Liver (tissue), 9 donors: ENCODE measurements around the gene SAMD4A. TPM values are rescaled to one million over a fixed set of nuclear protein-coding genes. Genes with fewer than 3 reads are reported as not detected.

ENCODE experiments used
- DNase-seq: peaks from one replicate; pipeline ENCODE4 v3.0.0-alpha.2; 2017; ENCODE audit warnings: low spot score
- H3K27ac ChIP-seq, 2 donors: one replicate each; pipeline ENCODE4 v1.7.0; 2013; ENCODE audit warnings: inconsistent platforms in 2 of 2, low read length in 2 of 2, control low read depth in 1 of 2, low read depth in 1 of 2, mild to moderate bottlenecking in 1 of 2
- H3K27me3 ChIP-seq, 4 donors: one replicate each; pipeline versions ENCODE4 v1.6.1 to v1.7.0; 2013; ENCODE audit warnings: low read length in 3 of 4, inconsistent platforms in 1 of 4, mild to moderate bottlenecking in 1 of 4, moderate library complexity in 1 of 4; ENCODE audit not compliant: control insufficient read depth in 4 of 4, insufficient read depth in 4 of 4
- H3K36me3 ChIP-seq, 4 donors: one replicate each; pipeline versions ENCODE4 v1.6.1 to v1.7.0; 2013; ENCODE audit warnings: low read length in 3 of 4, mild to moderate bottlenecking in 3 of 4, low read depth in 1 of 4, moderate library complexity in 1 of 4; ENCODE audit not compliant: control insufficient read depth in 4 of 4, insufficient read depth in 3 of 4
- H3K4me1 ChIP-seq, 4 donors: one replicate each; pipeline versions ENCODE4 v1.6.1 to v1.7.0; 2013; ENCODE audit warnings: low read length in 3 of 4, mild to moderate bottlenecking in 3 of 4, moderate library complexity in 1 of 4; ENCODE audit not compliant: control insufficient read depth in 4 of 4, insufficient read depth in 4 of 4
- H3K4me3 ChIP-seq, 3 donors: one replicate each; pipeline versions ENCODE4 v1.6.1 to v1.7.0; 2013; ENCODE audit warnings: low read length in 3 of 3, control low read depth in 1 of 3, low read depth in 1 of 3, mild to moderate bottlenecking in 1 of 3
- H3K9ac ChIP-seq, 2 donors: one replicate each; pipeline ENCODE4 v1.7.0; 2013; ENCODE audit warnings: low read length in 2 of 2, mild to moderate bottlenecking in 2 of 2, moderate library complexity in 2 of 2, control low read depth in 1 of 2, low read depth in 1 of 2
- H3K9me3 ChIP-seq, 4 donors: one replicate each; pipeline versions ENCODE4 v1.6.1 to v1.7.0; 2013; ENCODE audit warnings: low read length in 3 of 4; ENCODE audit not compliant: control insufficient read depth in 4 of 4
- EGR1 ChIP-seq, 2 donors: IDR thresholded peaks; 2 replicates each; pipeline ENCODE4 v1.6.1; 2016 to 2018; ENCODE audit warnings: antibody characterized with exemption in 2 of 2, low read depth in 2 of 2
- FOXA1 ChIP-seq: IDR thresholded peaks from 2 replicates; pipeline ENCODE4 v1.6.1; 2016; ENCODE audit warnings: antibody characterized with exemption
- FOXA2 ChIP-seq: IDR thresholded peaks from 2 replicates; pipeline ENCODE4 v1.6.1; 2016; ENCODE audit warnings: antibody characterized with exemption
- GABPA ChIP-seq, 2 donors: IDR thresholded peaks in 1 of 2; conservative IDR thresholded peaks in 1 of 2; 2 replicates each; pipeline ENCODE4 v1.6.1; 2016; ENCODE audit warnings: antibody characterized with exemption in 2 of 2, mild to moderate bottlenecking in 1 of 2, moderate library complexity in 1 of 2
- HNF4A ChIP-seq, 2 donors: conservative IDR thresholded peaks; 2 replicates each; pipeline ENCODE4 v1.6.1; 2016; ENCODE audit warnings: antibody characterized with exemption in 2 of 2, mild to moderate bottlenecking in 2 of 2
- HNF4G ChIP-seq: IDR thresholded peaks from 2 replicates; pipeline ENCODE4 v1.6.1; 2016; ENCODE audit warnings: antibody characterized with exemption
- JUND ChIP-seq, 2 donors: IDR thresholded peaks; 2 replicates each; pipeline ENCODE4 v1.6.1; 2016; ENCODE audit warnings: antibody characterized with exemption in 2 of 2
- NR2F2 ChIP-seq: IDR thresholded peaks from 2 replicates; pipeline ENCODE4 v1.6.1; 2016; ENCODE audit warnings: antibody characterized with exemption
- RAD21 ChIP-seq, 2 donors: IDR thresholded peaks; 2 replicates each; pipeline ENCODE4 v1.6.1; 2016; ENCODE audit warnings: antibody characterized with exemption in 2 of 2, mild to moderate bottlenecking in 2 of 2
- RXRA ChIP-seq, 2 donors: IDR thresholded peaks; 2 replicates each; pipeline ENCODE4 v1.6.1; 2017 to 2018; ENCODE audit warnings: antibody characterized with exemption in 2 of 2, mild to moderate bottlenecking in 1 of 2
- SP1 ChIP-seq: IDR thresholded peaks from 2 replicates; pipeline ENCODE4 v1.6.1; 2018; ENCODE audit warnings: antibody characterized with exemption, mild to moderate bottlenecking
- TAF1 ChIP-seq: conservative IDR thresholded peaks from 2 replicates; pipeline ENCODE4 v1.6.1; 2016; ENCODE audit warnings: antibody characterized with exemption, mild to moderate bottlenecking
- YY1 ChIP-seq: IDR thresholded peaks from 2 replicates; pipeline ENCODE4 v1.6.1; 2016; ENCODE audit warnings: antibody characterized with exemption, mild to moderate bottlenecking
- WGBS: extraction: QIAGEN DNeasy Blood & Tissue Kit; methylation state at CpG from one replicate; pipeline ENCODE4 v1.1.7; 2013; 5-methylcytosine and 5-hydroxymethylcytosine counted together
- polyA plus RNA-seq, 2 donors: library from polyadenylated mRNA; stranded (reverse) in 1 of 2; unstranded in 1 of 2; fragments of 200-250 nt in 1 of 2; fragments of >200 nt in 1 of 2; fragmentation: Nextera tagmentation in 1 of 2; extraction: Ambion mirVana in 1 of 2; gene quantifications; one replicate each; pipeline versions ENCODE4 v1.2.1 to v1.2.3, GENCODE V29; 2013 to 2015
- total RNA-seq, 2 donors: library from RNA; depleted of rRNA; stranded (reverse); fragments of >200 nt; gene quantifications; one replicate each; pipeline ENCODE4 v1.2.3, GENCODE V29; 2014
- TF ChIP-seq, protein P1 (sequence below): IDR thresholded peaks from 2 replicates; pipeline ENCODE4 v1.6.1; 2016; ENCODE audit warnings: antibody characterized with exemption
- TF ChIP-seq, protein P2 (sequence below): IDR thresholded peaks from 2 replicates; pipeline ENCODE4 v1.6.1; 2016; ENCODE audit warnings: antibody characterized with exemption
- TF ChIP-seq, protein P3 (sequence below): IDR thresholded peaks from 2 replicates; pipeline ENCODE4 v1.6.1; 2016; ENCODE audit warnings: antibody characterized with exemption, mild to moderate bottlenecking
- TF ChIP-seq, protein P4 (sequence below): fragments of 150-350 bp; IDR thresholded peaks from 2 replicates; pipeline ENCODE4 v1.5.1; 2017; ENCODE audit warnings: improper control_type of control experiment, low read depth, low read length; ENCODE audit not compliant: missing input control
- TF ChIP-seq, protein P5 (sequence below): IDR thresholded peaks from 2 replicates; pipeline ENCODE4 v1.6.1; 2016; ENCODE audit warnings: antibody characterized with exemption
- donor health status: healthy.
- donor health status: healthy.
- donor health status: healthy.
- donor health status: healthy.
- donor health status: healthy.

The SAMD4A gene
- total and polyA plus RNA-seq, 4 donors: 4.3 to 17.8 (median 8.1) TPM

DNA sequence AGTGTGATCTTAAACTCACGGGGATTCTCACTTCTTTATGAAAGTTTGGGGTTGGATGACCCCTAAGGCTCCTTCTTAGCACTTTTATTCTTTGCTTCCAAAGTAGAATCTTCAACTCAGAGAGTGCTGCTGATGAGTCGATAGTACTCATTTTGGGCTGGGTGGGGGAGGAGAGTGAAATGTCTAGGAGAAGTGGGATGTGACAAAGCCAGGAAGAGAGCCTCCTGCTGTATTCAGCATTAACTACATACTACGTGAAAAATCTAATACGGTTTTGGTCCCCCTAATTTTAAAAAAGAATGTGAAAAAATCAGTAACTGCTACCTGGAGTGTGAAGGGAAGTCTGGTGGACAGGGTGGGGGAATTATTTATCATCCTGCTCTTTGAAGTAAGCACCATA is 148.3 kb downstream of the SAMD4A start:
- no peak for DNase-seq
- H3K4me3 ChIP-seq: no peak overlapping the region

More for the DNA sequence above, 148.3 kb downstream of the SAMD4A start:
- Histone ChIP-seq H3K27ac (no peak overlapping the region), H3K27me3 (no peaks in the 10 kb centered on the region), H3K9me3 (no peaks in the 10 kb centered on the region), H3K9ac (no peak overlapping the region), H3K36me3 (no peaks in the 10 kb centered on the region), H3K4me1 (peaks cover 10 to 42% (median 35%) of the 10 kb centered on the region in 4 donors)
- 70% methylated on average over 4 of the region's 4 CpGs for WGBS
- no peak for TF ChIP-seq SP1
- TF ChIP-seq EGR1 (IDR thresholded peaks at IDR 0.05; ENCODE audit: low read depth in 2 of 2): no peak
- TF ChIP-seq, protein P1, sequence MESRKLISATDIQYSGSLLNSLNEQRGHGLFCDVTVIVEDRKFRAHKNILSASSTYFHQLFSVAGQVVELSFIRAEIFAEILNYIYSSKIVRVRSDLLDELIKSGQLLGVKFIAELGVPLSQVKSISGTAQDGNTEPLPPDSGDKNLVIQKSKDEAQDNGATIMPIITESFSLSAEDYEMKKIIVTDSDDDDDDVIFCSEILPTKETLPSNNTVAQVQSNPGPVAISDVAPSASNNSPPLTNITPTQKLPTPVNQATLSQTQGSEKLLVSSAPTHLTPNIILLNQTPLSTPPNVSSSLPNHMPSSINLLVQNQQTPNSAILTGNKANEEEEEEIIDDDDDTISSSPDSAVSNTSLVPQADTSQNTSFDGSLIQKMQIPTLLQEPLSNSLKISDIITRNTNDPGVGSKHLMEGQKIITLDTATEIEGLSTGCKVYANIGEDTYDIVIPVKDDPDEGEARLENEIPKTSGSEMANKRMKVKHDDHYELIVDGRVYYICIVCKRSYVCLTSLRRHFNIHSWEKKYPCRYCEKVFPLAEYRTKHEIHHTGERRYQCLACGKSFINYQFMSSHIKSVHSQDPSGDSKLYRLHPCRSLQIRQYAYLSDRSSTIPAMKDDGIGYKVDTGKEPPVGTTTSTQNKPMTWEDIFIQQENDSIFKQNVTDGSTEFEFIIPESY: no peak
- TF ChIP-seq, protein P2, sequence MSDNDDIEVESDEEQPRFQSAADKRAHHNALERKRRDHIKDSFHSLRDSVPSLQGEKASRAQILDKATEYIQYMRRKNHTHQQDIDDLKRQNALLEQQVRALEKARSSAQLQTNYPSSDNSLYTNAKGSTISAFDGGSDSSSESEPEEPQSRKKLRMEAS: no peak
- TF ChIP-seq, protein P3, sequence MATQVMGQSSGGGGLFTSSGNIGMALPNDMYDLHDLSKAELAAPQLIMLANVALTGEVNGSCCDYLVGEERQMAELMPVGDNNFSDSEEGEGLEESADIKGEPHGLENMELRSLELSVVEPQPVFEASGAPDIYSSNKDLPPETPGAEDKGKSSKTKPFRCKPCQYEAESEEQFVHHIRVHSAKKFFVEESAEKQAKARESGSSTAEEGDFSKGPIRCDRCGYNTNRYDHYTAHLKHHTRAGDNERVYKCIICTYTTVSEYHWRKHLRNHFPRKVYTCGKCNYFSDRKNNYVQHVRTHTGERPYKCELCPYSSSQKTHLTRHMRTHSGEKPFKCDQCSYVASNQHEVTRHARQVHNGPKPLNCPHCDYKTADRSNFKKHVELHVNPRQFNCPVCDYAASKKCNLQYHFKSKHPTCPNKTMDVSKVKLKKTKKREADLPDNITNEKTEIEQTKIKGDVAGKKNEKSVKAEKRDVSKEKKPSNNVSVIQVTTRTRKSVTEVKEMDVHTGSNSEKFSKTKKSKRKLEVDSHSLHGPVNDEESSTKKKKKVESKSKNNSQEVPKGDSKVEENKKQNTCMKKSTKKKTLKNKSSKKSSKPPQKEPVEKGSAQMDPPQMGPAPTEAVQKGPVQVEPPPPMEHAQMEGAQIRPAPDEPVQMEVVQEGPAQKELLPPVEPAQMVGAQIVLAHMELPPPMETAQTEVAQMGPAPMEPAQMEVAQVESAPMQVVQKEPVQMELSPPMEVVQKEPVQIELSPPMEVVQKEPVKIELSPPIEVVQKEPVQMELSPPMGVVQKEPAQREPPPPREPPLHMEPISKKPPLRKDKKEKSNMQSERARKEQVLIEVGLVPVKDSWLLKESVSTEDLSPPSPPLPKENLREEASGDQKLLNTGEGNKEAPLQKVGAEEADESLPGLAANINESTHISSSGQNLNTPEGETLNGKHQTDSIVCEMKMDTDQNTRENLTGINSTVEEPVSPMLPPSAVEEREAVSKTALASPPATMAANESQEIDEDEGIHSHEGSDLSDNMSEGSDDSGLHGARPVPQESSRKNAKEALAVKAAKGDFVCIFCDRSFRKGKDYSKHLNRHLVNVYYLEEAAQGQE: no peak
- no peak for TF ChIP-seq FOXA1
- TF ChIP-seq RAD21 (IDR thresholded peaks at IDR 0.05): no peak
- TF ChIP-seq RXRA (IDR thresholded peaks at IDR 0.05): no peak
- no peak for TF ChIP-seq FOXA2
- no peak for TF ChIP-seq TAF1
- TF ChIP-seq JUND (IDR thresholded peaks at IDR 0.05): no peak
- TF ChIP-seq GABPA (IDR thresholded peaks at IDR 0.05 in 1 of 2, conservative IDR thresholded peaks at IDR 0.05 in 1 of 2): no peak
- TF ChIP-seq HNF4G: no peak
- TF ChIP-seq, protein P4, sequence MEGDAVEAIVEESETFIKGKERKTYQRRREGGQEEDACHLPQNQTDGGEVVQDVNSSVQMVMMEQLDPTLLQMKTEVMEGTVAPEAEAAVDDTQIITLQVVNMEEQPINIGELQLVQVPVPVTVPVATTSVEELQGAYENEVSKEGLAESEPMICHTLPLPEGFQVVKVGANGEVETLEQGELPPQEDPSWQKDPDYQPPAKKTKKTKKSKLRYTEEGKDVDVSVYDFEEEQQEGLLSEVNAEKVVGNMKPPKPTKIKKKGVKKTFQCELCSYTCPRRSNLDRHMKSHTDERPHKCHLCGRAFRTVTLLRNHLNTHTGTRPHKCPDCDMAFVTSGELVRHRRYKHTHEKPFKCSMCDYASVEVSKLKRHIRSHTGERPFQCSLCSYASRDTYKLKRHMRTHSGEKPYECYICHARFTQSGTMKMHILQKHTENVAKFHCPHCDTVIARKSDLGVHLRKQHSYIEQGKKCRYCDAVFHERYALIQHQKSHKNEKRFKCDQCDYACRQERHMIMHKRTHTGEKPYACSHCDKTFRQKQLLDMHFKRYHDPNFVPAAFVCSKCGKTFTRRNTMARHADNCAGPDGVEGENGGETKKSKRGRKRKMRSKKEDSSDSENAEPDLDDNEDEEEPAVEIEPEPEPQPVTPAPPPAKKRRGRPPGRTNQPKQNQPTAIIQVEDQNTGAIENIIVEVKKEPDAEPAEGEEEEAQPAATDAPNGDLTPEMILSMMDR: no peak
- TF ChIP-seq NR2F2: no peak
- TF ChIP-seq, protein P5, sequence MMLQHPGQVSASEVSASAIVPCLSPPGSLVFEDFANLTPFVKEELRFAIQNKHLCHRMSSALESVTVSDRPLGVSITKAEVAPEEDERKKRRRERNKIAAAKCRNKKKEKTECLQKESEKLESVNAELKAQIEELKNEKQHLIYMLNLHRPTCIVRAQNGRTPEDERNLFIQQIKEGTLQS: no peak
- TF ChIP-seq YY1: no peak
- TF ChIP-seq HNF4A (conservative IDR thresholded peaks at IDR 0.05): no peak
